GM23338 (cell line): ENCODE data around the gene MAPT. TPM values are rescaled to one million over a fixed set of nuclear protein-coding genes. Genes with fewer than 3 reads are reported as not detected.

ENCODE experiments used
- ATAC-seq: fragments of 200-7000 bp; cut with Tn5 transposase; 3 replicates; pipeline ENCODE4 v1.9.1; 2020
- DNase-seq: peaks from one replicate; pipeline ENCODE4 v3.0.0-alpha.2; 2015; ENCODE audit warnings: low spot score
- H2AFZ ChIP-seq: fragments of 200-600 bp; sonication (generic); 2 replicates; pipeline ENCODE4 v1.8.0; 2016; ENCODE audit warnings: antibody characterized with exemption, mild to moderate bottlenecking, moderate library complexity
- H3F3A ChIP-seq: fragments of 200-600 bp; sonication (generic); replicated peaks from 2 replicates; pipeline ENCODE4 v1.8.0; 2017; ENCODE audit warnings: antibody characterized with exemption, mixed run types, low read depth
- H3K27ac ChIP-seq: fragments of 200-600 bp; sonication (generic); 2 replicates; pipeline ENCODE4 v1.6.1; 2016; ENCODE audit warnings: low read depth
- H3K27me3 ChIP-seq: fragments of 200-600 bp; sonication (generic); 2 replicates; pipeline ENCODE4 v1.8.0; 2016; ENCODE audit warnings: mild to moderate bottlenecking, mixed run types, moderate library complexity; ENCODE audit not compliant: insufficient read depth
- H3K36me3 ChIP-seq: fragments of 200-600 bp; sonication (generic); 2 replicates; pipeline ENCODE4 v1.8.0; 2016; ENCODE audit warnings: mild to moderate bottlenecking; ENCODE audit not compliant: insufficient read depth
- H3K4me1 ChIP-seq: fragments of 200-600 bp; sonication (generic); 2 replicates; pipeline ENCODE4 v1.8.0; 2016; ENCODE audit warnings: mild to moderate bottlenecking, moderate library complexity; ENCODE audit not compliant: insufficient read depth
- H3K4me2 ChIP-seq: fragments of 200-600 bp; sonication (generic); 2 replicates; pipeline ENCODE4 v1.7.1; 2017; ENCODE audit warnings: mixed run types
- H3K4me3 ChIP-seq: fragments of 200-600 bp; sonication (generic); 2 replicates; pipeline ENCODE4 v1.6.1; 2016; ENCODE audit warnings: mixed run types
- H3K79me2 ChIP-seq: fragments of 200-600 bp; sonication (generic); replicated peaks from 2 replicates; pipeline ENCODE4 v1.8.0; 2017; ENCODE audit warnings: mild to moderate bottlenecking; ENCODE audit not compliant: insufficient read depth
- H3K9me2 ChIP-seq: fragments of 200-600 bp; sonication (generic); 2 replicates; pipeline ENCODE4 v1.8.0; 2017; ENCODE audit not compliant: insufficient read depth
- H4K20me1 ChIP-seq: fragments of 200-600 bp; sonication (generic); replicated peaks from 2 replicates; pipeline ENCODE4 v1.8.0; 2017; ENCODE audit warnings: mild to moderate bottlenecking; ENCODE audit not compliant: insufficient read depth
- H3K27ac Mint-ChIP-seq: 2 replicates; pipeline ENCODE4 v1.8.0; 2020; ENCODE audit warnings: inconsistent platforms, mild to moderate bottlenecking, moderate library complexity, mixed read lengths
- H3K27me3 Mint-ChIP-seq: 3 replicates; pipeline ENCODE4 v1.8.0; 2022; ENCODE audit warnings: low read depth, mild to moderate bottlenecking, moderate library complexity, mixed read lengths, inconsistent platforms; ENCODE audit not compliant: insufficient read depth, poor library complexity
- H3K36me3 Mint-ChIP-seq: 3 replicates; pipeline ENCODE4 v1.8.0; 2021; ENCODE audit warnings: low read depth, mild to moderate bottlenecking, inconsistent platforms, moderate library complexity, mixed read lengths
- H3K4me1 Mint-ChIP-seq: 3 replicates; pipeline ENCODE4 v1.8.0; 2020; ENCODE audit warnings: mild to moderate bottlenecking, inconsistent platforms, mixed read lengths
- H3K4me3 Mint-ChIP-seq: 3 replicates; pipeline ENCODE4 v1.8.0; 2021; ENCODE audit warnings: moderate library complexity, mild to moderate bottlenecking, inconsistent platforms, mixed read lengths
- H3K9me3 Mint-ChIP-seq: 3 replicates; pipeline ENCODE4 v1.8.0; 2020; ENCODE audit warnings: moderate library complexity, mild to moderate bottlenecking, inconsistent platforms, mixed read lengths
- EZH2 ChIP-seq: fragments of 200-600 bp; sonication (generic); IDR thresholded peaks from one replicate; pipeline ENCODE4 v1.8.0; 2017; ENCODE audit warnings: antibody characterized with exemption, mild to moderate bottlenecking, low read depth; ENCODE audit not compliant: unreplicated experiment
- EZH2phosphoT487 ChIP-seq: fragments of 200-600 bp; sonication (generic); IDR thresholded peaks from one replicate; pipeline ENCODE4 v1.8.1; 2018; ENCODE audit warnings: antibody characterized with exemption; ENCODE audit not compliant: unreplicated experiment
- JUNB ChIP-seq: IDR thresholded peaks from one replicate; pipeline ENCODE4 v1.6.1; 2016; ENCODE audit warnings: antibody characterized with exemption; ENCODE audit not compliant: unreplicated experiment
- NANOG ChIP-seq: IDR thresholded peaks from 2 replicates; pipeline ENCODE4 v1.6.1; 2016; ENCODE audit warnings: antibody characterized with exemption, borderline replicate concordance
- POLR2AphosphoS5 ChIP-seq: IDR thresholded peaks from 2 replicates; pipeline ENCODE4 v1.6.1; 2016; ENCODE audit warnings: antibody characterized with exemption, low read depth
- STAT1 ChIP-seq: IDR thresholded peaks from one replicate; pipeline ENCODE4 v1.6.1; 2016; ENCODE audit warnings: antibody characterized with exemption; ENCODE audit not compliant: unreplicated experiment
- ZNF114 ChIP-seq: fragments of 250-450 bp; sonication (Bioruptor Pico); IDR thresholded peaks from 2 replicates; pipeline ENCODE4 v1.5.0; 2020; ENCODE audit warnings: mild to moderate bottlenecking, moderate library complexity
- ZNF331 ChIP-seq: fragments of 250-450 bp; sonication (Bioruptor Pico); IDR thresholded peaks from 2 replicates; pipeline ENCODE4 v1.5.0; 2020; ENCODE audit warnings: low read depth, mild to moderate bottlenecking, moderate library complexity
- ZNF462 ChIP-seq: fragments of 250-450 bp; sonication (Bioruptor Pico); IDR thresholded peaks from 2 replicates; pipeline ENCODE4 v1.5.0; 2020; ENCODE audit warnings: mild to moderate bottlenecking, moderate library complexity
- polyA plus RNA-seq: library from polyadenylated mRNA; unstranded; fragments of >200 nt; fragmentation: Nextera tagmentation; extraction: Ambion mirVana; gene quantifications from 2 replicates; pipeline ENCODE4 v1.2.1, GENCODE V29; 2016
- total RNA-seq: library from RNA; depleted of rRNA; stranded (reverse); fragments of >200 nt; shearing (Covaris generic); gene quantifications from 2 replicates; pipeline ENCODE4 v1.2.3, GENCODE V29; 2014
- TF ChIP-seq, protein P1 (sequence below): IDR thresholded peaks from one replicate; pipeline ENCODE4 v1.6.1; 2018; ENCODE audit warnings: antibody characterized with exemption; ENCODE audit not compliant: unreplicated experiment
- TF ChIP-seq, protein P2 (sequence below): IDR thresholded peaks from 2 replicates; pipeline ENCODE4 v1.6.1; 2016; ENCODE audit warnings: antibody characterized with exemption

Gene MAPT
- total and polyA plus RNA-seq, 2 experiments from 2014 or later: 1.1 to 2.1 TPM

- peaks cover 8% of the 10 kb centered on the region for H3K27me3 Mint-ChIP-seq
- Histone ChIP-seq H3K36me3 (no peaks in the 10 kb centered on the region), H3K27ac (no peak overlapping the region)
Observed at GRCh38 chr17:45985447-45985846, 91.1 kb downstream of the MAPT start.

More at GRCh38 chr17:45985447-45985846, 91.1 kb downstream of the MAPT start:
- Histone ChIP-seq H3K9me2 (no peaks in the 10 kb centered on the region), H3F3A (no peaks in the 10 kb centered on the region), H3K79me2 (no peaks in the 10 kb centered on the region), H3K4me3 (no peak overlapping the region), H3K27me3 (no peaks in the 10 kb centered on the region), H3K4me1 (no peaks in the 10 kb centered on the region), H3K4me2 (no peak overlapping the region), H4K20me1 (no peaks in the 10 kb centered on the region), H2AFZ (no peak overlapping the region)
- ATAC-seq (no peak), DNase-seq (no peak)
- no peaks in the 10 kb centered on the region for H3K9me3 Mint-ChIP-seq
- H3K36me3 Mint-ChIP-seq: no peaks in the 10 kb centered on the region
- H3K4me3 Mint-ChIP-seq: no peak overlapping the region
- TF ChIP-seq ZNF331 (CRISPR knock-in tag): no peak
- no peak for TF ChIP-seq ZNF462 (CRISPR knock-in tag)
- TF ChIP-seq, protein P1, sequence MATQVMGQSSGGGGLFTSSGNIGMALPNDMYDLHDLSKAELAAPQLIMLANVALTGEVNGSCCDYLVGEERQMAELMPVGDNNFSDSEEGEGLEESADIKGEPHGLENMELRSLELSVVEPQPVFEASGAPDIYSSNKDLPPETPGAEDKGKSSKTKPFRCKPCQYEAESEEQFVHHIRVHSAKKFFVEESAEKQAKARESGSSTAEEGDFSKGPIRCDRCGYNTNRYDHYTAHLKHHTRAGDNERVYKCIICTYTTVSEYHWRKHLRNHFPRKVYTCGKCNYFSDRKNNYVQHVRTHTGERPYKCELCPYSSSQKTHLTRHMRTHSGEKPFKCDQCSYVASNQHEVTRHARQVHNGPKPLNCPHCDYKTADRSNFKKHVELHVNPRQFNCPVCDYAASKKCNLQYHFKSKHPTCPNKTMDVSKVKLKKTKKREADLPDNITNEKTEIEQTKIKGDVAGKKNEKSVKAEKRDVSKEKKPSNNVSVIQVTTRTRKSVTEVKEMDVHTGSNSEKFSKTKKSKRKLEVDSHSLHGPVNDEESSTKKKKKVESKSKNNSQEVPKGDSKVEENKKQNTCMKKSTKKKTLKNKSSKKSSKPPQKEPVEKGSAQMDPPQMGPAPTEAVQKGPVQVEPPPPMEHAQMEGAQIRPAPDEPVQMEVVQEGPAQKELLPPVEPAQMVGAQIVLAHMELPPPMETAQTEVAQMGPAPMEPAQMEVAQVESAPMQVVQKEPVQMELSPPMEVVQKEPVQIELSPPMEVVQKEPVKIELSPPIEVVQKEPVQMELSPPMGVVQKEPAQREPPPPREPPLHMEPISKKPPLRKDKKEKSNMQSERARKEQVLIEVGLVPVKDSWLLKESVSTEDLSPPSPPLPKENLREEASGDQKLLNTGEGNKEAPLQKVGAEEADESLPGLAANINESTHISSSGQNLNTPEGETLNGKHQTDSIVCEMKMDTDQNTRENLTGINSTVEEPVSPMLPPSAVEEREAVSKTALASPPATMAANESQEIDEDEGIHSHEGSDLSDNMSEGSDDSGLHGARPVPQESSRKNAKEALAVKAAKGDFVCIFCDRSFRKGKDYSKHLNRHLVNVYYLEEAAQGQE: no peak
- TF ChIP-seq JUNB: no peak
- TF ChIP-seq EZH2phosphoT487: no peak
- no peak for TF ChIP-seq EZH2
- TF ChIP-seq POLR2AphosphoS5: no peak
- TF ChIP-seq NANOG: no peak
- no peak for TF ChIP-seq ZNF114
- TF ChIP-seq, protein P2, sequence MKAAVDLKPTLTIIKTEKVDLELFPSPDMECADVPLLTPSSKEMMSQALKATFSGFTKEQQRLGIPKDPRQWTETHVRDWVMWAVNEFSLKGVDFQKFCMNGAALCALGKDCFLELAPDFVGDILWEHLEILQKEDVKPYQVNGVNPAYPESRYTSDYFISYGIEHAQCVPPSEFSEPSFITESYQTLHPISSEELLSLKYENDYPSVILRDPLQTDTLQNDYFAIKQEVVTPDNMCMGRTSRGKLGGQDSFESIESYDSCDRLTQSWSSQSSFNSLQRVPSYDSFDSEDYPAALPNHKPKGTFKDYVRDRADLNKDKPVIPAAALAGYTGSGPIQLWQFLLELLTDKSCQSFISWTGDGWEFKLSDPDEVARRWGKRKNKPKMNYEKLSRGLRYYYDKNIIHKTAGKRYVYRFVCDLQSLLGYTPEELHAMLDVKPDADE: no peak
- TF ChIP-seq STAT1: no peak
- H3K27ac Mint-ChIP-seq: no peak overlapping the region
- peaks cover 3% of the 10 kb centered on the region; the same call in 2 of the 3 replicates for H3K4me1 Mint-ChIP-seq
